Cerebellar cortex (tissue), 1 donor: ENCODE results near the gene PLSCR4.

ENCODE experiments used
- DNase-seq: peaks from one replicate; pipeline ENCODE4 v3.0.0-alpha.2; 2015; ENCODE audit warnings: low spot score

PLSCR4 gene

GRCh38 chr3:146160964-146161662 is 89.8 kb downstream of the PLSCR4 start, which contains the start of gene PLOD2:
PLOD2 (minus strand) TSS chr3:146161184; CDS start chr3:146160989, 195 bp downstream.
- DNase-seq: peak; percentile 31

- DNase-seq: peak; percentile 74
Measured at GRCh38 chr3:146160321-146160963, 90.5 kb downstream of the PLSCR4 start.

- DNase-seq: no peak
Measured at GRCh38 chr3:146159616-146160320, 91.1 kb downstream of the PLSCR4 start.

GRCh38 chr3:146159037-146159436 is 91.9 kb downstream of the PLSCR4 start:
- DNase-seq: no peak

- DNase-seq: no peak
Measured at GRCh38 chr3:146157325-146158060, 93.4 kb downstream of the PLSCR4 start.

GRCh38 chr3:146156666-146157314 is 94.1 kb downstream of the PLSCR4 start:
- DNase-seq: peak; percentile 8

GRCh38 chr3:146156095-146156494 is 94.8 kb downstream of the PLSCR4 start:
- peak; percentile 52 for DNase-seq

GRCh38 chr3:146154995-146155394 is 95.9 kb downstream of the PLSCR4 start:
- no peak for DNase-seq

GRCh38 chr3:146154316-146154715 is 96.6 kb downstream of the PLSCR4 start:
- DNase-seq: no peak

- no peak for DNase-seq
Measured at GRCh38 chr3:146153429-146153828, 97.5 kb downstream of the PLSCR4 start.

GRCh38 chr3:146152834-146153233 is 98.1 kb downstream of the PLSCR4 start:
- DNase-seq: no peak

- no peak for DNase-seq
Measured at GRCh38 chr3:146148468-146148931, 102.4 kb downstream of the PLSCR4 start.

GRCh38 chr3:146145642-146146041 is 105.3 kb downstream of the PLSCR4 start:
- DNase-seq: no peak

GRCh38 chr3:146142757-146143156 is 108.1 kb downstream of the PLSCR4 start:
- peak; percentile 13 for DNase-seq
